Activated gamma-delta T cell treated with anti-CD3 and anti-CD28 coated beads, Interleukin-2, amount 50 U/mL, for 16 hours (primary cell): ENCODE data around the gene IFT27.
A peak's percentile ranks its signal among the peaks of the same experiment; 100 is the strongest.
"Not testable (repeated sequence)": the region's sequence is repeated elsewhere in the genome, so short reads cannot be mapped to it uniquely, and the experiment has no call there.

Experiments
- DNase-seq: peaks from one replicate; pipeline ENCODE4 v3.0.0-alpha.2; 2020; ENCODE audit warnings: low read depth

IFT27 gene

GRCh38 chr22:36765131-36765942 lies 10.6 kb downstream of the IFT27 start:
- no peak for DNase-seq

GRCh38 chr22:36764641-36765040 lies 11.3 kb downstream of the IFT27 start:
- no peak for DNase-seq

GRCh38 chr22:36764060-36764459 lies 11.9 kb downstream of the IFT27 start:
- DNase-seq: no peak

GRCh38 chr22:36763576-36763975 lies 12.3 kb downstream of the IFT27 start:
- DNase-seq: no peak

GRCh38 chr22:36762687-36763260 lies 13.1 kb downstream of the IFT27 start:
- no peak for DNase-seq

GRCh38 chr22:36761553-36762240 lies 14.2 kb downstream of the IFT27 start:
- no peak for DNase-seq

- DNase-seq: no peak
These were observed 15.1 kb downstream of the IFT27 start for GRCh38 chr22:36760786-36761185.

GRCh38 chr22:36759481-36760159 lies 16.3 kb downstream of the IFT27 start:
- no peak for DNase-seq

- DNase-seq: no peak
These were observed 17.1 kb downstream of the IFT27 start for GRCh38 chr22:36758792-36759271.

GRCh38 chr22:36757668-36758211 lies 18.2 kb downstream of the IFT27 start:
- DNase-seq: peak; percentile 66

GRCh38 chr22:36756746-36757655 lies 18.9 kb downstream of the IFT27 start:
- DNase-seq: no peak

- no peak for DNase-seq
These were observed 19.9 kb downstream of the IFT27 start for GRCh38 chr22:36756031-36756430.

GRCh38 chr22:36755316-36755715 lies 20.6 kb downstream of the IFT27 start:
- DNase-seq: no peak

- not testable (repeated sequence) for DNase-seq
These were observed 21.0 kb downstream of the IFT27 start for GRCh38 chr22:36754881-36755280.

- DNase-seq: no peak
These were observed 22.0 kb downstream of the IFT27 start for GRCh38 chr22:36753916-36754315.

- no peak for DNase-seq
These were observed 22.7 kb downstream of the IFT27 start for GRCh38 chr22:36753120-36753802.

GRCh38 chr22:36746375-36746970 lies 29.4 kb downstream of the IFT27 start:
- DNase-seq: no peak

- DNase-seq: no peak
These were observed 30.5 kb downstream of the IFT27 start for GRCh38 chr22:36745301-36745995.

GRCh38 chr22:36744791-36745190 lies 31.1 kb downstream of the IFT27 start:
- DNase-seq: no peak
